Glomerular visceral epithelial cell (primary cell): ENCODE measurements around the gene CTF1.

Experiments
- DNase-seq: peaks from one replicate; pipeline ENCODE4 v3.0.0-alpha.2; 2016; ENCODE audit errors: extremely low spot score

The CTF1 gene

GRCh38 chr16:30910427-30911029, 14.1 kb downstream of the CTF1 start:
- no peak for DNase-seq

DNA sequence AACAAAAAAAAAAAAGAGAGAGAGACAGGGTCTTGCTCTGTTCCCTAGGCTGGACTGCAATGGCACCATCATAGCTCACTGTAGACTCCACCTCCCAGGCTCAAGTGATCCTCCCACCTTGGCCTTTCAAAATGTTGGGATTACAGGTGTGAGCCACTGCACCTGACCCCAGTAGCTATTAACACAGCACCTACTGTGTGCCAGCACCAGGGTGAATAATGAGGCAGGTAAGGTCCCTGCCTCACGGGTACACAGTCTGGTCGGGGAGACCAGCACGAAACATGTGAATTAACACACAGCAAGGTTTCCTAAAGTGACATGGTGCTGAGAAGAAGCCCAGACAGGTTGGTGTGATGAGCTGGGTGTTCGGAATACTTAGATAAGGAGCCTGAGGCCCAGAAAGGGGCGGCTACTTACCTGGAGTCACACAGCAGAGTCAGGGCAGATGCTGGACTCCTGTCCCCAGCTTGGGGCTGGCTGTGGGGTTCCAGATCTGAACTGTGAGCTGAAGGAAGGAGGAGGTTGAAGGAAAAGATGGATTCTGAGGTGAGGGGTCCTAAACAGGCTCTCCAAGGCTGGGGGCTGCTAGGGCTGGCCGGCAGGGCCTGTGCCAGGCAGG, 16.5 kb downstream of the CTF1 start:
- DNase-seq = no peak

GRCh38 chr16:30914830-30915229, 18.4 kb downstream of the CTF1 start:
- no peak for DNase-seq

DNA sequence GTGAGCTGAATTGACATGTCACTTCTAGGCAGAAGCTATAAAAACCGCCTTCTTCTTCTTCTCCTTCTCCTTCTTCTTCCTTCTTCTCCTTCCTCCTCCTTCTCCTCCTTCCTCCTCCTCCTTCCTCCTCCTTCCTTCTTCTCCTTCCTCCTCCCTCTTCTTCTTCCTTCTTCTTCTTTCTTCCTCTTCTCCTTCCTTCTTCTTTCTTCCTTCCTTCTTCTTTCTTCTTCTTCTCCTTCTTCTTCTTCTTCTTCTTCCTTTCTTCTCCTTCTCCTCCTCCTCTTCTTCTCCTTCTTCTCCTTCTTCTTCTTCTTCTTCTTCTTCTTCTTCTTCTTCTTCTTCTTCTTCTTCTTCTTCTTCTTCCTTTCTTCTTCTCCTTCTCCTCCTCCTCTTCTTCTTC, 22.2 kb downstream of the CTF1 start:
- DNase-seq = no peak

DNA sequence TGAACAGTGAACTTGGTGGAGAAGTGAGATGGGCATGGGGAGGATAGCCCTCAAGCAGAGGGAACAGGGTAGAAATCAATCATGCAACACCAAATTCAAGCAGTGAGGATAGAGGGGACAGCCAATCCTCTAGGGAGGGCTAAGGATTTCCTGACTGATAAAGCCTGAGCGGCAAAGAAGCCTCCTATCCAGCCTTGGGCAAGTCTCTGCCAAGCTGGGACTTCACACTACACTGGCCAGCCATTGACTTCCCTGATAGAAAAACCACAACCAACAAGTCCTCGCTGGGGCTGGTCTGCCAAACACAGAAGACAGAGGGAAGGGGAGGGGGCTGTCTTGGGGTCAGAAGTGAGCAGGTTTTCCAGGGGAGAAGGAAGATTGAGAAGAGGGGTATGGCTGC, 24.5 kb downstream of the CTF1 start:
- DNase-seq = no peak

- no peak for DNase-seq
Observed at GRCh38 chr16:30921459-30921747, 25.0 kb downstream of the CTF1 start.

DNA sequence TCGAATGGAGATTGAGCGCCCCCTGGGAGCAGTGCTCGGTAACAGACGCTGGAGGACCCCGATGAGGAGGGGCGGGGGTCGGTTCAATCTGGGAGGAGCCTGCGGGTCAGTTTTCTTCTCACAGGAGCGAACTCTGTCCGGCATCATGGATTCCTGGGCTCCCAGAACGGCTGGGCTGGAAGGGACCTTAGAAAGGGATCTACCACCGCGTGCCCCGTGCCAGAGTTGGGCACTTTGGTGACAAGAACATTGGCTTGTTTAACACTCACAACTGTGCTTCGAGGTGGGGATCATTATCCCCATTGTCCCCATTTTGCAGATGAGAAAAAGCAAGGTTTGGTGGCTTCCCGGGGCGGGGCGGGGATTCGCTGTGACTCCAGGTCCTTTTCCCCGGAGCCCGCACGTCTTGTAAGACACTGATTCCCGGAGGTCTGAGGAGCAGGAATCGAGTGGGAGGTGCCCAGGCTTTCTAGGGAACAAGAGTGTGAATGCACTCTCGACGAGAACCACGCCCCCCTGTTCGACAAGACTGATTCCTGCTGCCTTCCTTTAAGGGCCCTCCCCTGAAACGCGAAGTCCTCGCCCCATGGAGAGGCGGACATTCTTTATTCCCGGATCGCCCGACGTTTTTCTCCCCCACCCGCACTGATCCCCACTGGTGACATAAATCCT, 25.5 kb downstream of the CTF1 start:
- peak; percentile 86 for DNase-seq

GRCh38 chr16:30922420-30922959, 26.1 kb downstream of the CTF1 start:
- peak; percentile 99 for DNase-seq

DNA sequence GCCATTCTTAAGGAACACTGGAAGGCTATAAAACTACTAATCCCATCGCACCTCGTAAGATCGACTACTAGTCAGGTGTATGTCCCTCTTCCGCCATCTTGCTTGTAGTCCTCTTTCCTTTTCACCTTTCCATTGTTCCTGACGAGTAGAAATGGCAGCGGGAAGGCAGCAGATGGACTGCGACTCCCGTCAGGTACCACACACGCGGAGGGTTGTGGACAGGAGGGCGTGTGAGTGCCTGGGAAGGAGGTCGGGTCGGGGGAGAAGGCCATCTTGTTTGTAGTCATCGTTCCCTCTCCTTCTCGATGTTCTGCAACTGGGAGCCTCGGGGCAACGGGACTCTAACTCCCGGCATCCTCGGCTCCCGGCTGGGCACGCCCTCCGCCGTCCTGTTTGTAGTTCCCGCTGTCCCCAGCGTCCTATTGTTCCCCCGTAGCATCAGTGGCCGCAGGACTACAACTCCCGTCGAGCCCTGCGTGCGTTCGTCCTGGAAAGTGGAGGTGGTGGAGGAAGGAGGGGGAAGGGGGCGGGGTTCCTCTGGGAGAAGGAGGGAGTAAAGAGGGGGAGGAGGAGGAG, 26.6 kb downstream of the CTF1 start:
- peak; percentile 99 for DNase-seq

GRCh38 chr16:30923554-30924075, 27.2 kb downstream of the CTF1 start, which contains the start of gene FBXL19:
TSS of gene FBXL19 (plus strand) at chr16:30923572. CDS start at chr16:30925755, 2,183 bp downstream.
- DNase-seq = no peak

GRCh38 chr16:30924076-30924912, 27.9 kb downstream of the CTF1 start:
- no peak for DNase-seq

- no peak for DNase-seq
Observed at GRCh38 chr16:30924913-30925631, 28.7 kb downstream of the CTF1 start.

GRCh38 chr16:30925632-30925987, 29.2 kb downstream of the CTF1 start:
- DNase-seq = no peak

- DNase-seq = no peak
Observed at GRCh38 chr16:30925995-30926811, 29.8 kb downstream of the CTF1 start.

DNA sequence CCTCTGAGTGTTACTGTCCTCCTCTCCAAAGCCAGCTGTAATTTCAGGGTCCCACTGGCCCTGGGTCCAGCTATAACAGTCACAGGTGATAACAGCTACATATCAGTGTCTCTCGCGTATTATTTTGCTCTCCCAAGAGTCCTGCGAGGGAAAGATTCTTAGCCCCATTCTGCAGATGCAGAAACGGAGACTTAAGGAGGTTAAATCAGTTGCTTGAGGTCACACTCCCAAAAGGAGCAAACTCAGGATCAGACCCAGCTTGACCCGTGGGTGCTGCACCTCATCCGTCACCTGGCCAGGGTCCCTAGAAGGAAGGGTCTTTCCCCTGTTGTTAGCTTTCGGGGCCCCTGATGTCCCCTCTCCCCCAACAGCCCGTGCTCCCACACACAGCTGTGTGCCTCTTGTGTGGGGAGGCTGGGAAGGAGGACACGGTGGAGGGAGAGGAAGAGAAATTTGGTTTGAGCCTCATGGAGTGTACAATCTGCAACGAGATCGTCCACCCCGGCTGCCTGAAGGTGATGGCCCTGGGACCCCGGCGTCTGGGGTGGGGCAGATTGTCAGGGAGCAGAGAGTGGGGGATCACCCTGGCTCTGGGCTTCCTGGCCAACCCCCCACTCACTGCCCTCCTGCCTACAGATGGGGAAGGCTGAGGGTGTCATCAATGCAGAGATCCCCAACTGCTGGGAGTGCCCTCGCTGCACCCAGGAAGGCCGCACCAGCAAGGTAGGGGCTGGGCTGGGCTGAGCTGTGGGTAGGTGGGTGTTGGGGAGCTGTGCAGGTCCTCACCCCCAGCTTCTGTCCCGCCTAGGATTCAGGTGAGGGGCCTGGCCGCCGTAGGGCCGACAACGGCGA, 30.7 kb downstream of the CTF1 start:
- DNase-seq = no peak

GRCh38 chr16:30927789-30928378, 31.5 kb downstream of the CTF1 start:
- peak; percentile 19 for DNase-seq

- DNase-seq = no peak
Observed at GRCh38 chr16:30928390-30928789, 32.0 kb downstream of the CTF1 start.

GRCh38 chr16:30929167-30929566, 32.8 kb downstream of the CTF1 start:
- DNase-seq = no peak

DNA sequence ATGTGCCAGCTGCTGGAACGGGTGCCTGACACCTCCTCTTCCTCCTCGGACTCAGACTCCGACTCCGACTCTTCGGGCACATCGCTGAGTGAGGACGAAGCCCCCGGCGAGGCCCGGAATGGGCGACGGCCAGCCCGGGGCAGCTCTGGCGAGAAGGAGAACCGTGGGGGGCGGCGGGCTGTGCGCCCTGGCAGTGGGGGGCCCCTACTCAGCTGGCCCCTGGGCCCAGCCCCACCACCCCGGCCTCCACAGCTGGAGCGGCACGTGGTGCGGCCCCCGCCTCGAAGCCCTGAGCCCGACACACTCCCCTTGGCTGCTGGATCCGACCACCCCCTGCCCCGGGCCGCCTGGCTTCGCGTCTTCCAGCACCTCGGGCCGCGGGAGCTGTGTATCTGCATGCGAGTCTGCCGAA, 33.8 kb downstream of the CTF1 start:
- DNase-seq = no peak
